Forelimb muscle (tissue), 1 donor: Measurements from ENCODE around the gene PPP3CA. TPM values are rescaled to one million over a fixed set of nuclear protein-coding genes. Genes with fewer than 3 reads are reported as not detected.
"Not testable (repeated sequence)": the region's sequence is repeated elsewhere in the genome, so short reads cannot be mapped to it uniquely, and the experiment has no call there.

Source experiments
- DNase-seq: peaks from one replicate; pipeline ENCODE4 v3.0.0-alpha.2; 2013; ENCODE audit warnings: low read depth
- polyA plus RNA-seq: library from polyadenylated mRNA; unstranded; fragments of 120-200 nt; gene quantifications from one replicate; pipeline ENCODE4 v1.2.1, GENCODE V29; 2013; ENCODE audit not compliant: insufficient read length

PPP3CA gene
- polyA plus RNA-seq, 1 donor = 27.5 TPM

GRCh38 chr4:101217353-101218031, 129.8 kb downstream of the PPP3CA start:
- no peak for DNase-seq

- DNase-seq = no peak
These were observed 136.2 kb downstream of the PPP3CA start for GRCh38 chr4:101211146-101211553.

GRCh38 chr4:101210331-101210730, 137.0 kb downstream of the PPP3CA start:
- DNase-seq = no peak

GRCh38 chr4:101208171-101208570, 139.2 kb downstream of the PPP3CA start:
- no peak for DNase-seq

- DNase-seq = no peak
These were observed 141.4 kb downstream of the PPP3CA start for GRCh38 chr4:101205916-101206315.

- DNase-seq = no peak
These were observed 145.9 kb downstream of the PPP3CA start for GRCh38 chr4:101201421-101201820.

GRCh38 chr4:101200561-101200960, 146.8 kb downstream of the PPP3CA start:
- no peak for DNase-seq

GRCh38 chr4:101199507-101200285, 147.6 kb downstream of the PPP3CA start:
- no peak for DNase-seq

- no peak for DNase-seq
These were observed 148.5 kb downstream of the PPP3CA start for GRCh38 chr4:101198682-101199339.

GRCh38 chr4:101197350-101197749, 150.0 kb downstream of the PPP3CA start:
- DNase-seq = no peak

GRCh38 chr4:101192244-101192643, 155.1 kb downstream of the PPP3CA start:
- no peak for DNase-seq

- peak; percentile 57 for DNase-seq
These were observed 155.8 kb downstream of the PPP3CA start for GRCh38 chr4:101191302-101192098.

- no peak for DNase-seq
These were observed 156.6 kb downstream of the PPP3CA start for GRCh38 chr4:101190751-101191150.

- DNase-seq = no peak
These were observed 158.4 kb downstream of the PPP3CA start for GRCh38 chr4:101188906-101189305.

GRCh38 chr4:101187841-101188240, 159.5 kb downstream of the PPP3CA start:
- no peak for DNase-seq

GRCh38 chr4:101186567-101187184, 160.7 kb downstream of the PPP3CA start:
- no peak for DNase-seq

GRCh38 chr4:101184668-101185067, 162.7 kb downstream of the PPP3CA start:
- DNase-seq = no peak

GRCh38 chr4:101183666-101184373, 163.5 kb downstream of the PPP3CA start:
- no peak for DNase-seq

- DNase-seq = no peak
These were observed 164.1 kb downstream of the PPP3CA start for GRCh38 chr4:101183221-101183620.

GRCh38 chr4:101182688-101183087, 164.6 kb downstream of the PPP3CA start:
- DNase-seq = not testable (repeated sequence)

GRCh38 chr4:101178731-101179130, 168.6 kb downstream of the PPP3CA start:
- DNase-seq = no peak
